CD14-positive monocyte (primary cell): ENCODE data around the gene STK4. TPM values are rescaled to one million over a fixed set of nuclear protein-coding genes. Genes with fewer than 3 reads are reported as not detected.

Source experiments
- DNase-seq, 3 donors: peaks; one replicate each; pipeline ENCODE4 v3.0.0-alpha.2; 2011 to 2022
- H2AFZ ChIP-seq: 2 replicates; pipeline ENCODE4 v1.6.0; 2012; ENCODE audit warnings: mild to moderate bottlenecking, low read depth, low read length, inconsistent platforms; ENCODE audit not compliant: insufficient read depth, poor library complexity, severe bottlenecking
- H3K27ac ChIP-seq, 2 donors: 1 replicate in 1 of 2; 2 replicates in 1 of 2; pipeline ENCODE4 v1.5.1; 2012 to 2013; ENCODE audit warnings: low read length in 2 of 2, control low read depth in 1 of 2, inconsistent platforms in 1 of 2, low read depth in 1 of 2, mild to moderate bottlenecking in 1 of 2
- H3K27me3 ChIP-seq, 2 donors: one replicate each; pipeline versions ENCODE4 v1.6.0 to v1.6.1; 2011 to 2013; ENCODE audit warnings: low read length in 2 of 2; ENCODE audit not compliant: control insufficient read depth in 2 of 2, insufficient read depth in 2 of 2
- H3K36me3 ChIP-seq, 2 donors: replicated peaks in 1 of 2; 1 replicate in 1 of 2; 2 replicates in 1 of 2; pipeline versions ENCODE4 v1.5.1 to v1.6.1; 2012 to 2013; ENCODE audit warnings: low read length in 2 of 2, control low read depth in 1 of 2, inconsistent platforms in 1 of 2, mild to moderate bottlenecking in 1 of 2; ENCODE audit not compliant: insufficient read depth in 2 of 2, control insufficient read depth in 1 of 2
- H3K4me1 ChIP-seq, 2 donors: 1 replicate in 1 of 2; 2 replicates in 1 of 2; pipeline versions ENCODE4 v1.5.1 to v1.6.1; 2012 to 2013; ENCODE audit warnings: low read length in 2 of 2, control low read depth in 1 of 2, inconsistent platforms in 1 of 2, mild to moderate bottlenecking in 1 of 2, moderate library complexity in 1 of 2; ENCODE audit not compliant: insufficient read depth in 2 of 2, control insufficient read depth in 1 of 2
- H3K4me2 ChIP-seq: replicated peaks from 2 replicates; pipeline ENCODE3; 2012; ENCODE audit warnings: low read length, moderate library complexity, mild to moderate bottlenecking; ENCODE audit not compliant: poor library complexity, severe bottlenecking; ENCODE audit errors: extremely low read depth
- H3K4me3 ChIP-seq, 3 experiments: fragments of 200-600 bp in 1 of 3; sonication (generic) in 1 of 3; replicated peaks in 1 of 3; 1 replicate in 2 of 3; 2 replicates in 1 of 3; pipeline ENCODE4 v1.5.1; 2011 to 2013; ENCODE audit warnings: low read length in 3 of 3, mild to moderate bottlenecking in 3 of 3, control low read depth in 2 of 3, low read depth in 2 of 3, inconsistent platforms in 1 of 3, moderate library complexity in 1 of 3
- H3K79me2 ChIP-seq: 2 replicates; pipeline ENCODE4 v1.6.0; 2012; ENCODE audit warnings: mild to moderate bottlenecking, control low read depth, inconsistent platforms, low read length, moderate library complexity; ENCODE audit not compliant: insufficient read depth
- H3K9ac ChIP-seq: 2 replicates; pipeline ENCODE4 v1.6.0; 2017; ENCODE audit warnings: low read length, mild to moderate bottlenecking; ENCODE audit not compliant: insufficient read depth, poor library complexity, severe bottlenecking
- H3K9me3 ChIP-seq, 2 donors: replicated peaks in 1 of 2; 1 replicate in 1 of 2; 2 replicates in 1 of 2; pipeline versions ENCODE4 v1.5.1 to v1.6.1; 2012 to 2013; ENCODE audit warnings: low read length in 2 of 2, control low read depth in 1 of 2; ENCODE audit not compliant: control insufficient read depth in 1 of 2, insufficient read depth in 1 of 2
- H4K20me1 ChIP-seq: 2 replicates; pipeline ENCODE4 v1.6.0; 2012; ENCODE audit warnings: mild to moderate bottlenecking, low read length, control low read depth, moderate library complexity; ENCODE audit not compliant: insufficient read depth
- H3K27ac Mint-ChIP-seq, 7 donors: one replicate each; pipeline ENCODE4 v1.8.0; 2020; ENCODE audit warnings: mild to moderate bottlenecking in 7 of 7, mixed read lengths in 7 of 7, moderate library complexity in 6 of 7, inconsistent platforms in 2 of 7
- H3K27me3 Mint-ChIP-seq, 3 donors: one replicate each; pipeline ENCODE4 v1.8.0; 2021 to 2022; ENCODE audit warnings: low read depth in 3 of 3, mild to moderate bottlenecking in 3 of 3, mixed read lengths in 3 of 3, moderate library complexity in 3 of 3, inconsistent platforms in 1 of 3
- H3K36me3 Mint-ChIP-seq, 2 donors: one replicate each; pipeline ENCODE4 v1.8.0; 2020; ENCODE audit warnings: mixed read lengths in 2 of 2, inconsistent platforms in 1 of 2, mild to moderate bottlenecking in 1 of 2
- H3K4me1 Mint-ChIP-seq: one replicate; pipeline ENCODE4 v1.8.0; 2020; ENCODE audit warnings: mild to moderate bottlenecking, mixed read lengths
- H3K4me3 Mint-ChIP-seq, 2 donors: one replicate each; pipeline ENCODE4 v1.8.0; 2020; ENCODE audit warnings: mild to moderate bottlenecking in 2 of 2, mixed read lengths in 2 of 2, moderate library complexity in 1 of 2
- H3K9me3 Mint-ChIP-seq, 7 donors: one replicate each; pipeline ENCODE4 v1.8.0; 2020 to 2022; ENCODE audit warnings: mixed read lengths in 7 of 7, mild to moderate bottlenecking in 6 of 7, moderate library complexity in 6 of 7, inconsistent platforms in 2 of 7
- CTCF ChIP-seq: fragments of 200-600 bp; IDR thresholded peaks from one replicate; pipeline ENCODE4 v1.8.0; 2022; ENCODE audit warnings: antibody characterized with exemption, mild to moderate bottlenecking
- WGBS: methylation state at CpG from one replicate; pipeline ENCODE4 v1.1.5; 2013; ENCODE audit warnings: missing lambda C conversion rate; ENCODE audit not compliant: insufficient coverage; 5-methylcytosine and 5-hydroxymethylcytosine counted together
- intact Hi-C, 2 donors: fragments of 100-400 bp; cut with micrococcal nuclease; formaldehyde crosslinking; loops; one replicate each; pipeline versions ENCODE4 v1.15.0 to v1.15.1; 2023
- polyA plus RNA-seq, 3 donors: library from polyadenylated mRNA; depleted of rRNA in 1 of 3; unstranded in 2 of 3; stranded (reverse) in 1 of 3; fragments of 300-500 nt in 2 of 3; fragments of >200 nt in 1 of 3; fragmentation: Illumina TruSeq in 2 of 3; gene quantifications; 1 replicate in 2 of 3; 2 replicates in 1 of 3; pipeline ENCODE4 v1.2.3, GENCODE V29; 2012 to 2021

STK4 gene
- polyA plus RNA-seq, 3 donors, result 53.0 to 123 (median 69.9) TPM

DNA sequence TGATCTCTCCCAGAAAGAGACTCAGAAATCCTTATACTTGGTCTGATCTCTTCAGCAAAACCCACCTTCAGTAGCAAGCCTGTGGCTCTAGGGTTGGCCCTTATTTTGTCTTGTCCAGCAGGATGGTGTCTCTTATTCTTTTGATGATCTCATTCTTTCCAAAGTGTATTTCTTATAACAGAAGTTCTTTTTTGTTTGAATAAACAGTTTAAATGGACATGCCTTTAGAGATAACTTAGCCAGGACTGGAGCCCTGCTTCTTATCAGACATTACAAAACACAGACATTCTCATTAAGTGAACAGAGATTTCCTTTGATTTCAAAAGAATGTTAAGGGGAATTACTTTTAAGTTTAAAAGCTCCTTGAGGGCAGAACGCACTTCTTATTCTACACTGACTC lies 102.9 kb downstream of the STK4 start:
- H3K4me3 ChIP-seq, result no peak overlapping the region
- no peaks in the 10 kb centered on the region for H3K9me3 Mint-ChIP-seq
- H4K20me1 ChIP-seq, result peaks cover 100% of the 10 kb centered on the region
- H3K9me3 ChIP-seq, result no peaks in the 10 kb centered on the region
- no CpG with 5 or more reads among the region's 1 CpG for WGBS
- H3K27me3 ChIP-seq, result no peaks in the 10 kb centered on the region
- intact Hi-C loops, result no loop called here
- H3K27ac ChIP-seq, result peak overlapping the region in 1 of 2 donors; percentile 6
- H3K4me1 ChIP-seq, result no peaks in the 10 kb centered on the region
- peaks cover 9% of the 10 kb centered on the region for H3K4me1 Mint-ChIP-seq
- no peak for DNase-seq
- no peak overlapping the region for H3K27ac Mint-ChIP-seq
- peaks cover 69 to 96% of the 10 kb centered on the region in 2 donors for H3K36me3 ChIP-seq
- TF ChIP-seq CTCF, result no peak
- H3K79me2 ChIP-seq, result peaks cover 56% of the 10 kb centered on the region
- H3K27me3 Mint-ChIP-seq, result peaks cover 0 to 2% (median 1%) of the 10 kb centered on the region in 3 donors
- no peak overlapping the region for H2AFZ ChIP-seq
- no peak overlapping the region for H3K4me3 Mint-ChIP-seq
- no peak overlapping the region for H3K9ac ChIP-seq
- H3K36me3 Mint-ChIP-seq, result peaks cover 69 to 80% of the 10 kb centered on the region in 2 donors
- H3K4me2 ChIP-seq, result no peak overlapping the region

DNA sequence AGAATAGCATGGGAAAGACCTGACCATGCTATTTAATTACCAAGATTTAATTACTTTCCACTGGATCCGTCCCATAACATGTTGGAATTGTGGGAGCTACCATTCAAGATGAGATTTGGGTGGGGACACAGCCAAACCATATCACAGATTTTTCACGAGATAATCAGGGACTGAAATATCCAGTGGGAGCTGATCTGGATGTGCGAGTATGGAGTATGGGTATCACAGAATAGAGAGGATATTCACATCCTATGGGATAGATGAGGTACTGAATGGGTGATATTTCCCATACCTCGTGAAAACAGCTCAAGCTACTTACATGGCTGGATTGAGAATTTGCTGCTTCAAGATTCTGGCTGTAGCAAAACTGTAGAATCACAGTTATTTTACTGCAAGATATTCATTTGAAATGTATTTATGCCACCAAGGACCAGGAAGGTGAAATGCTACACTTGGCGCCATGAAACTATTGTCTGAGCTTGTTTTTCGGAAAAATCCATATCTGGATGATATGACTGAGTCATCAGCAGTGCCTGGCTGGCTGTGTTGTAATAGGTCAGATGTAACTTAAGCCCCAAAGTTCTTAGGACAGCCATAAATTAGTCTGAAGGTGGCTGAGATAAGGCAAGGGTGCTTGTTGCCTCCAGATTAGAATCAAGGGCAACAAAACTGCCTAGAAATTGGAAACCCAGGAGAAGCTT lies 104.8 kb downstream of the STK4 start:
- DNase-seq, result no peak
- no peak overlapping the region for H3K27ac Mint-ChIP-seq
- H2AFZ ChIP-seq, result no peak overlapping the region

More for the DNA sequence above, 104.8 kb downstream of the STK4 start:
- Histone ChIP-seq H4K20me1 (peaks cover 99% of the 10 kb centered on the region), H3K79me2 (peaks cover 38% of the 10 kb centered on the region), H3K27me3 (no peaks in the 10 kb centered on the region), H3K36me3 (peaks cover 84 to 97% of the 10 kb centered on the region in 2 donors), H3K9me3 (no peaks in the 10 kb centered on the region), H3K4me1 (no peaks in the 10 kb centered on the region), H3K4me3 (no peak overlapping the region), H3K9ac (no peak overlapping the region), H3K27ac (no peak overlapping the region), H3K4me2 (no peak overlapping the region)
- H3K4me3 Mint-ChIP-seq, result no peak overlapping the region
- no peak for TF ChIP-seq CTCF
- no peaks in the 10 kb centered on the region for H3K9me3 Mint-ChIP-seq
- WGBS, result 100% methylated on average over 2 of the region's 6 CpGs
- peaks cover 0 to 2% (median 1%) of the 10 kb centered on the region in 3 donors for H3K27me3 Mint-ChIP-seq
- H3K36me3 Mint-ChIP-seq, result peaks cover 75 to 82% of the 10 kb centered on the region in 2 donors
- intact Hi-C loops, result no loop called here
- no peaks in the 10 kb centered on the region for H3K4me1 Mint-ChIP-seq
